HG02763 (cell line): ENCODE results near the gene PIGH.
A peak's percentile ranks its signal among the peaks of the same experiment; 100 is the strongest.
"Not testable (repeated sequence)": the region's sequence is repeated elsewhere in the genome, so short reads cannot be mapped to it uniquely, and the experiment has no call there.

Experiments used
- ATAC-seq: cut with Tn5 transposase; IDR thresholded peaks from one replicate; pipeline ENCODE4 v1.9.1; 2021; ENCODE audit warnings: mild to moderate bottlenecking, moderate library complexity; ENCODE audit not compliant: unreplicated experiment

The PIGH gene

DNA sequence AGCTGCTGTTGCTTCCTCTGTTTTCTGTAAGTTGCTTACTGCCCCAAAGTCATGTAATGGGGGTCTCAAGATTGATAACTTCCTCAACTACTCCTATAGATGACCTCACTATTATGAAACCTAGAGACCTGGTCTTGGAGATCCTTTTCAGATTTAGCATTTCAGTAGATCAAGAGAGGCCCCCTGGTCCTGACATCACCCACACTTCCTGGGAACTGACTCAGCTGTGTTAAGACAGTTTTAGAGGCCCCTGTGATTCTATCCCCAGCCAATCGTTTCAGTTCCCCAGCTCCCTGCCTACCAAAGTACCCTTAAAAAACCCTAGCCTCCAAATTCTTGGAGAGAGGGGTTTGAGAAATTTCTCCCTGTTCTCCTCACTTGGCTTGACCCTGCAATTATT, 10.4 kb upstream of the PIGH start:
- ATAC-seq: no peak

DNA sequence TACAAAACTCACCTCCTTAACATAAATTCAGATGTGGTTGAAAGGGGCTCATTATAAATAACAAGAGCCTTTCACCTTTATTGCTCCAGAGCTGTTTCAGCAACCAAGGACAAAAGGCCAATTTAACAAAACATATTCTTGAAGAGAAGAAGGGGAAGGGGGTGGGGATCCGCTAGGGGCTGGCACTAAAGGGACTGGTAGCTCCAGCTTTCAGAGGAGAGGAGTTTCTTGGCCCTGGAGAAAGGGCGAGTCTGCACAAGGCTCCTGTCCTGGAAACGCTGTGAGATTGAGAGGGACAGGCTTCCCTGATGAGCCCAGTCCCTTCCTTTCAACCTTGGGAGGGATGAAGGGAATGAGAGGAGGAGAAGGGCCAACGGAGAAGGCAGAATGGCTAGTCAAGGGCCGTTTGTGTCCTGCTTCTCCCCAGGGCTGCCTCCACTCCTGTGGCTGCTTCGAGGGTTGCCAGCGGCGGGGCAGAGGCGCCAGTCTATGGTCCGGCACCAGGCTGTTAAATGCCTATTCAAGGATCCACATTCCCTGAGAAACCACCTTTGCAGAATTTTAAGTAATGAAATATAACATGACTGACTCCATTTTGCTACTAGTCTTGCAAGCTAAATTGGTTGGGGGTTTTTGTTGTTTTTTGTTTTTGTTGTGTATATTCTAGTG, 9.7 kb upstream of the PIGH start:
- ATAC-seq: no peak

GRCh38 chr14:67607646-67608045, 7.6 kb upstream of the PIGH start:
- ATAC-seq: no peak

- peak; percentile 63 for ATAC-seq
These were observed 3.0 kb upstream of the PIGH start for GRCh38 chr14:67602995-67603545.

DNA sequence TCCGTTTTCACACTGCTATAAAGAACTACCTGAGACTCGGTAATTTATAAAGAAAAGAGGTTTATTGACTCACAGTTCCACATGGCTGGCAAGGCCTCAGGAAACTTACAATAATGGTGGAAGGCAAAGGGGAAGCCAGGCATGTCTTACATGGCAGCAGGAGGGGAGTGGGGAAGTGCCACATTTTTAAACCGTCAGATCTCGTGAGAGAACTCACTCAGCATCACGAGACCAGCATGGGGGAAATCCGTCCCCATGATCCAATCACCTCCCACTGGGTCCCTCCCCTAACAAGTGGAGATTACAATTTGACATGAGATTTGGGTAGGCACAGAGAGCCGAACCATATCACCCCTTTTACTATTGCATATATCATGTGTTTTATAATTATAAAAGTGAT, 2.0 kb upstream of the PIGH start:
- no peak for ATAC-seq

GRCh38 chr14:67600562-67600974, 500 bp upstream of the PIGH start:
- not testable (repeated sequence) for ATAC-seq

- no peak for ATAC-seq
These were observed 4.7 kb downstream of the PIGH start for GRCh38 chr14:67595392-67595791.

GRCh38 chr14:67593650-67594049, 6.4 kb downstream of the PIGH start:
- ATAC-seq: not testable (repeated sequence)

- no peak for ATAC-seq
These were observed 10.8 kb downstream of the PIGH start for GRCh38 chr14:67589204-67589770.

DNA sequence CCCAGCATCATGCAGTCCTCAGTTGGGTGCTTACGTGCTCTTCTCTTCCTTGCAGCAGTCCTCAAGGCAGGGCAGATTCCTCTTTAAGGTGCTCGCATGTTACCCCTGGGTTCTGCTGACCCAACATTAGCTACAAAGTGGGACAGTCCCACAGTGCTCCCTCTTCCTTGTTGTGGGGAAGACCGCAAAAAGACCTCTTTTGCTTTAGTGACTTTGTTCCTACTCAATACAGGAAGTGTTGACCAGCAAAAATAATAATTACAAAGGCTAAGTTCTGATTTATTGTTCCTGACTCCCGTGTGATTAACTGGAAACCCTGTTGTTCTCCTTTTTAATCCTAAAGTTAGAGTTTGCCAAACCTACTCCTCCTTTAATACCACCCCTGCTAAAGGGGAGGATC, 13.7 kb downstream of the PIGH start:
- ATAC-seq: no peak

- no peak for ATAC-seq
These were observed 15.1 kb downstream of the PIGH start for GRCh38 chr14:67584978-67585377.

DNA sequence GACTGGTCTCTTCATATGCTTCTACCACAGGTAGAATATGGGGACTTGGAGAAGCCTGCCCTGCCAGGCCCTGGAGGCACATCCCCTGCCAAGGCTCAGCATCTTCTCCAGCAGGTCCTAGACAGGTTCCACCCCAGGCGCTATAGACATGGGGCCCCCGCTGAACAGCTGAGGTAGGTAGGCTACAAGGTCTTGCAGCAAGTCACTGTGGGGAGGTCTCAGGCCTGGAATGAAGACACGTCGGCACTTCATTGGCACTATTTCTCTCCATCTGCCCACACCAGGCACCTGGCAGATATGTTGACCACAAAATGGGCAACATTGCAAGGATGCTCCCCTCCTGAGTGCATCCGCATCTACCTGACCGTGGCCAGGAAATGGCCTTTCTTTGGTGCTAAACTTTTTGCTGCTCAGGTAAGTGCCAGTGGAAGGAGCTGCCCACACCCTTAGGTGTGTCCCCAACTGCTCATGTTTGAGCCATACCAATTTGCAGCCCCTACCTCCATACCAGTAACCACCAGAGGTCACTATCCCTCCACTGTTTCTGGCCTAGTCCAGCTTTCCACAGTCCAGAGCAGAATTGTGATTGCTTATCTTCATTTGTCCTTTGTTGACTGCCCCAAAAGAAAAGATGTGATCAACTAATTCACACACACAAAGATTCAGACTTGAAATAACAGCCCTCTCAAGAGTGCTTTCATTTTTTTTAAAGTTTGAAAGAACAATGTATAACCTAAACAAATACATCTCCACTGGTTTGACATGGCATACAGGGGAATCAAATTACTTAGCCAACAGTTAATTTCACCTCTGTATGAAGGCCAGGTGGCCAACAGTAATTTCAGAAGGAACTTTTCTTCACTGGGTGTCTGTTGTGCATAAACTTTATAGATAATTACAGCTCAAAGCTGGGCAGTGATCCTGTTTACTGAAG, 16.1 kb downstream of the PIGH start:
- ATAC-seq: no peak

GRCh38 chr14:67582061-67582460, 18.0 kb downstream of the PIGH start:
- no peak for ATAC-seq

DNA sequence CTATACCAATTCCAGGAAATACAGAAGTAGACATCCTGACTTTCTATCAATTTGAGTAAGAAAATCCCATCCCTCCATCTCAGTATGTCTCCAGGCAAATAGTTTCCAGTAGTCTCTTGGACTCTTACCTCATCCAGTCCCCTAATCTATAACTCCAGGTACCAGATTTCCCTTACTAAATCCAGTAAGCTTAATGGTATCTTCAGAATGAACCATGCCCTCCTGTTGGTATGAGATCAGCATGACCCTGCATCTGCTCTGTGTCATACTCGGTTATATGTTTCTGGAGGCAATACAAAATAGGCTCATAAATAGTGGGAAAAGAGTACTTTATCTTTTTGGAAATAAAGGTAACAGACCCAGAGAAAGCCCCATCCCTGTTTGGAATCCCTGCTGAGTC, 18.4 kb downstream of the PIGH start:
- ATAC-seq: no peak

- no peak for ATAC-seq
These were observed 19.5 kb downstream of the PIGH start for GRCh38 chr14:67580336-67581171.

GRCh38 chr14:67579636-67580035, 20.4 kb downstream of the PIGH start:
- no peak for ATAC-seq

- ATAC-seq: no peak
These were observed 21.0 kb downstream of the PIGH start for GRCh38 chr14:67579040-67579439.

GRCh38 chr14:67577909-67578749, 21.9 kb downstream of the PIGH start:
- ATAC-seq: no peak

- no peak for ATAC-seq
These were observed 22.8 kb downstream of the PIGH start for GRCh38 chr14:67577181-67577808.
